Astrocyte (in vitro differentiated cells and primary cell): ENCODE measurements around the gene CTBS.

Experiments
- CTCF ChIP-seq: IDR thresholded peaks from 2 replicates; pipeline ENCODE4 v1.5.1; 2011; ENCODE audit warnings: low read depth, mild to moderate bottlenecking, inconsistent platforms, low read length, moderate library complexity; ENCODE audit not compliant: insufficient read depth
- EZH2 ChIP-seq: IDR thresholded peaks from 2 replicates; pipeline ENCODE4 v1.6.1; 2012; ENCODE audit warnings: mild to moderate bottlenecking, low read length, inconsistent platforms; ENCODE audit not compliant: insufficient read depth

- no peak for TF ChIP-seq CTCF
- TF ChIP-seq EZH2: no peak
These were observed 65.7 kb downstream of the CTBS start for GRCh38 chr1:84508510-84508909.
